Stimulated activated CD4-positive, alpha-beta T cell treated with anti-CD3 and anti-CD28 coated beads, Interleukin-1b, Interleukin-23, amount 100 ng/mL, for 24 hours (primary cell): Measurements from ENCODE around the gene RGS7BP.

Experiments
- DNase-seq, 4 experiments: peaks; one replicate each; pipeline ENCODE4 v3.0.0-alpha.2; 2020; ENCODE audit warnings: low read depth in 4 of 4, low spot score in 1 of 4

The RGS7BP gene

GRCh38 chr5:64629841-64630240 lies 124.0 kb downstream of the RGS7BP start:
- no peak for DNase-seq

DNA sequence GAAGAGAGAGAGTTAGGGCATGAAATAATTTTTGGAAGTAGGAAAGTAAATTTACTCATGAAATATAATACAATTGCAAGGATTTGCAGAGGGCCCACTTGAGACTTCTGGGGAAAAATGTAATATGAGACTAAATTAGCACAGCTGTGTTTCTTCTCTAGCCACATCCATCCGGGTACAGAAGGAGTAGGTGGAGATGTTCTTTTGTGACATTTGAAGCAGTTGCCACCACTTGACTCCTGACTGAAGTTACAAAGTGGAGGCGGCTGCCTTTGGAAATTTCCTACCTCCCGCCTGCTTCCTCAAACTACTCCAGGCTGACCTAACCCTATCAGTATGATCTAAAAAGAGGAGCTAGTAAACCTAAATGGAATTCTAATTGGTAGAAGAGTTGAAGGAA lies 126.4 kb downstream of the RGS7BP start:
- no peak for DNase-seq

DNA sequence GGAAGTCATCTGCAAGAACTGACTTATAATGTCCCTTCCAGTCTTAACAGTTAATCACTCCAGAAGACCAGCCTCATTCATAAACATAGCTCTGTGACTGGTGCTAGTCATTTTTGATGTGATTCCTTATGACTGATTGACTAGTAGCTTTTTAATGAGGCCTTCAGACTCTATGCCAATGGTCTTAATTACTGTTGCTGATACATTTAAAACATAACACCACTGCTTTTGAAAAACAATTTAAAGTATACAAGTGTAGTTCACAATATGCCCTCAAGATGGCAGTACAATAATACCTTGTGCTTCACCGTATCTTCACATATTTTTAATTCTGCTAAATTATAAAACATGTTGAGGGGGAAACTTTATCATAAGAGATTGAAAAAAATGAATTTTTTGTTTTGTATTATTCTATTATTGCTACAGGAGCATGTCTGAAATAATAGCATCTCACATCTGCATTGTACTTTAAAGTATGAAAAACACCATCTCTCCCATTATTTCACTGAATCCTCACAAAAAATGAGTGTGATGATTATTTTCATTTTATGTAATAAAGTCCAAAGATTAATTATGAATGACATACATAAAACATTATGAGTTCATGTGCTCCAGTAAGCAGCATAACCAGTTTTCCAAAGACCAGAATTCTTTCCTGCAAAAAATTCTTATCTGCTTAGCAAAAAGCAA lies 129.3 kb downstream of the RGS7BP start:
- no peak for DNase-seq

GRCh38 chr5:64637144-64637543 lies 131.3 kb downstream of the RGS7BP start:
- DNase-seq: no peak

GRCh38 chr5:64637837-64638443 lies 132.1 kb downstream of the RGS7BP start:
- DNase-seq: no peak

DNA sequence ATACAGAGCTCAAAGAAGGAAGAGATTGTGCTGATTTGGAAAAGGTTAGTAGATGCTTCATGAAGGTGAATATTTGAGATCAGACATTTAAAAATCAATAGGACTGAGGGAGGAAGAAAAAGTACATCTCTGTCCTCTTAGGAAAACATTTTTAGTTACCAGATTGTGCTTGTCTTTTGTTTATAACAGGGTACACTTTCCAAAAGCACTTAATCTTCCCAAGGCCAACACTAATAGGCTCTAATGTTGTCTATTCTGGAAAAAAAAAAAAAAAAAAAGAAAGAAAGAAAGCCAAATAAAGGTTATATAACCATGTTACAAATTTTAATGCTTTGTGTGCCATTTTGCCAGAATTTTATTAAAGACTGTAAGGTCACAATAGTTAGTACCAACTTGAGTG lies 139.0 kb downstream of the RGS7BP start:
- no peak for DNase-seq

- DNase-seq: no peak
These were observed 140.4 kb downstream of the RGS7BP start for GRCh38 chr5:64646169-64646568.

GRCh38 chr5:64649512-64649911 lies 143.7 kb downstream of the RGS7BP start:
- DNase-seq: no peak

DNA sequence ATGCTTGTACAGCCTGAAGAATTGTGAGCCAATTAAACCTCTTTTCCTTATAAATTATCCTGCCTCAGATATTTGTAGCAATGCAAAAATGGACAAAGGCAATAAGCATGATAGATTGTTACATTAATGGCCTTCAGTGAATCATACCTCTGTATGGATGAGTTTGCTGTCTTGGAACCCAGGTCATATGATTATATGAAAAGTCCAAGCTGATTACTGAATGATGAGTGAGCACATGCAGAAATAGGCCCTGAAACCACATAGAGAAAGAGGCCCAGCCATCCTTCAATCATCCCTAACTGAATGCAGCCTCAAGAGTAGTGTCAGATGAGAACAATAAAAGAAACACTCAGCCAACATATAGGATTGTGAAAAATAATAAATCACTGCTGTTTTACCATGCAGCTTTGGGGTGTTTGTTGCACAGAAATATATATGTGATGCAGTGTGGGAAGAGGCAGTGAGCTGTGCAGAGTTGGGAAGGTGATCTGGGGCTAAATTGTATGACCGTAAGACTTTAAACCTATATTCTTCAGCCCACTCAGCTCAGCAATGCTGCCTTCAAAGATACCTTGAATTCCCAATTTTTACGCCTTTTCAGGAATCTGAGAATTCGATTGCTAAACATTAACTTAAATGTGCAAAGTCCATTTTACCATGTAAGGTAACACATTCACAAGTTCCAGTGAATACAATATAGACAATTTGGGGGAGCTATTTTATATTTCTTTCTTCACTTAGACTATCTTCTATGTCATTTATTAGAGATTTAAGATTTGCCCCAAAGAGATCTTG lies 148.1 kb downstream of the RGS7BP start:
- no peak for DNase-seq

GRCh38 chr5:64654561-64654938 lies 148.7 kb downstream of the RGS7BP start:
- no peak for DNase-seq

DNA sequence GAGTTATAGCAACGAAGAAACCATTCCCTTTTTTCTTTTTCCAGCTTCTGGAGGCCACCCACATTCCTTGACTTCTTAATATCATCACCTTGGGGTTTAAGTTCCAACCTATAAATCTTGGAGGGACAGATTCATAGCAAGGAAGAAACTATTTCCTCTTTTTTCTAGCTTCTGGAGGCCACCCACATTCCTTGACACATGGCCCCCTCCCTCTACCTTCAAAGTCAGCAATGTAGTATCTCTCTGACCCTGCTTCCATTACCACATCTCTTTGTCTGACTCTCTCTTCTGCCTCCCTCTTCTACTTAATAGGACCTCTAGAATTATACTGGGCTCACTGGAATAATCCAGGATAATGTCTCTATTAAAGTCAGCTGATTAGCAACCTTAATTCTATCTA lies 149.8 kb downstream of the RGS7BP start:
- DNase-seq: no peak

- no peak for DNase-seq
These were observed 153.5 kb downstream of the RGS7BP start for GRCh38 chr5:64659289-64659688.
